Inferior parietal cortex (tissue), 1 donor: ENCODE results near the gene LIN7B.

Source experiments
- DNase-seq: peaks from one replicate; pipeline ENCODE4 v3.0.0-alpha.2; 2016; ENCODE audit errors: extremely low spot score

LIN7B gene

GRCh38 chr19:49094505-49095482, 19.4 kb upstream of the LIN7B start:
- no peak for DNase-seq

- peak; percentile 91 for DNase-seq
These were observed 16.5 kb upstream of the LIN7B start for GRCh38 chr19:49097453-49098288.

- DNase-seq, result no peak
These were observed 15.4 kb upstream of the LIN7B start for GRCh38 chr19:49098795-49099194.

- no peak for DNase-seq
These were observed 13.0 kb upstream of the LIN7B start for GRCh38 chr19:49101160-49101559.

GRCh38 chr19:49102303-49102702, 11.9 kb upstream of the LIN7B start:
- no peak for DNase-seq

- no peak for DNase-seq
These were observed 10.7 kb upstream of the LIN7B start for GRCh38 chr19:49103331-49104085.

- no peak for DNase-seq
These were observed 9.8 kb upstream of the LIN7B start for GRCh38 chr19:49104229-49104864.

GRCh38 chr19:49106648-49107135, 7.5 kb upstream of the LIN7B start:
- DNase-seq, result no peak

GRCh38 chr19:49107625-49108459, 6.3 kb upstream of the LIN7B start:
- no peak for DNase-seq

- DNase-seq, result no peak
These were observed 5.1 kb upstream of the LIN7B start for GRCh38 chr19:49109051-49109450.

GRCh38 chr19:49109569-49110233, 4.5 kb upstream of the LIN7B start:
- no peak for DNase-seq

GRCh38 chr19:49110567-49110966, 3.6 kb upstream of the LIN7B start:
- DNase-seq, result no peak

GRCh38 chr19:49111218-49111998, 2.8 kb upstream of the LIN7B start:
- no peak for DNase-seq

- no peak for DNase-seq
These were observed 627 bp downstream of the LIN7B start for GRCh38 chr19:49114630-49115363.

GRCh38 chr19:49116544-49116943, 2.4 kb downstream of the LIN7B start:
- no peak for DNase-seq

- DNase-seq, result no peak
These were observed 3.8 kb downstream of the LIN7B start for GRCh38 chr19:49117677-49118564.
